Measurements from ENCODE around the gene PRDM11. TPM values are rescaled to one million over a fixed set of nuclear protein-coding genes. Genes with fewer than 3 reads are reported as not detected.

The PRDM11 gene
- total RNA-seq, 1 donor from 2014 or later, result 24.0 TPM

DNA sequence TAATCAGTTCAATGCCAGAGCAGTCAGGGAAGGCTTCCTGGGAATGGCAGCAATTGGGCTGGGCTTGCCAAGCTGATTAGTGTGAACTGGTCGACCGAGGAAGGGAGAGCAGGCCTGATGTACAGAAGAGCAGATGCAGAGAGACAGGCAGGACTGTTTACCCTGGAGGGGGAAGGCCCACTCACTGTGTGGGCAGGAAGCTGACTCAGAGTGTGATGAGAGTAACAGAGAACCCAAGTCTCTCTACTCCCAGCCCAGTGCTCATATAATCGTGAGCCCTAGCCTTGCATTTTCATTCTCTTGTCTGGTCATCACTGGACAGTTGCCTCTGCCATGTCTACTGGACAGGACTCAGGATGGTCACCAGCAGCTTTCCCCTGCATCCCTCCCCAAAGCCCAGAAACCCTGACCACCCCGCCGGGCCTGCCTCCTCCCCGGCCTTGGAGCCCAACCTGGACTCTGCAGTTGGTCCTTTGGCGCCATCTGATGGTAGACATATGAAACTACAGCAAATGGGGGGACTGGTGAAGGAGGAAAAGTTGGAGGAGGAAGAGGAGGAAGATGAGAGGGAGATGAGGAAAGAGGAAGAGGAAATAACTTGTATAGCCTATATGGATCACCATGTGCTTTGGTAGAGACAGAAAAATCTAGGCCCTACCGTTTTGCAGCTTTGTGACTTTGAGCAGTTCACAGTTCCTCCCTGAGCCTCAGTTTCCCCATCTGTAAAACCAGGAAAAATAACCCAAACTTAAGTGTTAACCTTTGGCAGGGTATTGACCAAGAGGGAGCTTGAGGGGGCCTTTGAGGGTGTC, 43.4 kb upstream of the PRDM11 start:
- Mint-ChIP-seq H3K4me3 (no peak overlapping the region), H3K27ac (no peak overlapping the region)

DNA sequence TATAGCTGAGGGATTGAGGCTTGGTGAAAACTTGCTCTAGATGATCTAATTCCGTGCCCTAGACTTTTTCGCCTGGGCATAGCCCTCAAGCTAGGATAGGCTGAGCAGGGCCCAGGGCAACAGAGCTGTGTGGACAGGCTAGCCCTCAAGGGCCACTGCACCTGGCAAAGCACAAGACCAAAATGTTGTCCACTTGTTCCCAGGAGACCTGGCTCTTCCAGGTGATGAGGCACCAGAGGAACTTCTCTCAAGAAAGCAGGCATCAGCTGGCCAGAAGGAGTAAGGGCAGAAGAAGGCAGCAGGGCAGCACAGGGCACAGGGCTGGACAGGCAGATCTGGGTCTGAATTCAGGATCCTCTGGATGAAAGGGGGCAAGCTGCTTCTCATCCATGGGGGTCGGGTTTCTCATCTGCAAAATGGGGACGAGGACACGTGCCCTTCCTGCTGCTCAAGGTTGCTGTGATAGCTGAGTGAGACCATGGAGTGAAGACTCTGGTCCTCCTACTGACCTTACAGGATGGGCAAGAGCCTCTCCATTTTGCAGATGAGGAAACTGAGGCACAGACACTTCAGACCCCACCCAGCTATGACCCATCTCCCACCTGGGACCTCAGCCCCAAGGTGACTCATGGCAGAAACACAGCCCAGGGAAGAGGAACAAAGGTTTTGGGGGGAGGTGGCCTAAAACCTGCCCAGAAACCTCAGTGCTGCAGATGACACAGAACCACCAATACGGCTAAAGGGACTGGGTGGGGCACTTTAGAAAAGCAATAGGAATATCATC, 42.2 kb upstream of the PRDM11 start:
- Mint-ChIP-seq H3K36me3 (no peaks in the 10 kb centered on the region), H3K4me3 (no peak overlapping the region), H3K27me3 (peaks cover 30% of the 10 kb centered on the region), H3K9me3 (no peaks in the 10 kb centered on the region), H3K27ac (no peak overlapping the region), H3K4me1 (ENCODE audit: unreplicated experiment) (no peaks in the 10 kb centered on the region)
- peak; percentile 48 for DNase-seq (ENCODE audit: extremely low spot score, unreplicated experiment)
- TF ChIP-seq, protein P1, sequence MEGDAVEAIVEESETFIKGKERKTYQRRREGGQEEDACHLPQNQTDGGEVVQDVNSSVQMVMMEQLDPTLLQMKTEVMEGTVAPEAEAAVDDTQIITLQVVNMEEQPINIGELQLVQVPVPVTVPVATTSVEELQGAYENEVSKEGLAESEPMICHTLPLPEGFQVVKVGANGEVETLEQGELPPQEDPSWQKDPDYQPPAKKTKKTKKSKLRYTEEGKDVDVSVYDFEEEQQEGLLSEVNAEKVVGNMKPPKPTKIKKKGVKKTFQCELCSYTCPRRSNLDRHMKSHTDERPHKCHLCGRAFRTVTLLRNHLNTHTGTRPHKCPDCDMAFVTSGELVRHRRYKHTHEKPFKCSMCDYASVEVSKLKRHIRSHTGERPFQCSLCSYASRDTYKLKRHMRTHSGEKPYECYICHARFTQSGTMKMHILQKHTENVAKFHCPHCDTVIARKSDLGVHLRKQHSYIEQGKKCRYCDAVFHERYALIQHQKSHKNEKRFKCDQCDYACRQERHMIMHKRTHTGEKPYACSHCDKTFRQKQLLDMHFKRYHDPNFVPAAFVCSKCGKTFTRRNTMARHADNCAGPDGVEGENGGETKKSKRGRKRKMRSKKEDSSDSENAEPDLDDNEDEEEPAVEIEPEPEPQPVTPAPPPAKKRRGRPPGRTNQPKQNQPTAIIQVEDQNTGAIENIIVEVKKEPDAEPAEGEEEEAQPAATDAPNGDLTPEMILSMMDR (conservative IDR thresholded peaks at IDR 0.05), result no peak

More for the DNA sequence above, 43.4 kb upstream of the PRDM11 start:
- Mint-ChIP-seq H3K9me3 (no peaks in the 10 kb centered on the region), H3K4me1 (ENCODE audit: unreplicated experiment) (no peaks in the 10 kb centered on the region), H3K27me3 (peaks cover 37% of the 10 kb centered on the region), H3K36me3 (no peaks in the 10 kb centered on the region)
- DNase-seq (ENCODE audit: extremely low spot score, unreplicated experiment), result peak; percentile 72
- TF ChIP-seq, protein P1 (conservative IDR thresholded peaks at IDR 0.05), result peak; percentile 97

DNA sequence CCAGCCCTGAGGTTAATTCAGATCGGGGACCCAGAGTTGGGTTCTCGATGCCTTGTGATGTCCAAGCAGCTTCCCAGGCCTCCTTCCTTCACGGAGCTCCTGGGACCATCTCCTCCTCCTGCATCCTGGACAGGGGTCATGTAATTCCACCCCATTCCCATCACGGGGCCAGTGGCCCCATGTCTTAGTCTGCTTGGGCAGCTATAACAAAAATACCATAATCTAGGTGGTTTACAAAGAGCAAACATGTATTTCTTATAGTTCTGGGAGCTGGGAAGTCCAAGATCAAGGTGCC, 41.7 kb upstream of the PRDM11 start:
- no peak overlapping the region for H3K27ac Mint-ChIP-seq
- peak; percentile 44 for DNase-seq (ENCODE audit: extremely low spot score, unreplicated experiment)
- H3K9me3 Mint-ChIP-seq, result no peaks in the 10 kb centered on the region
- H3K36me3 Mint-ChIP-seq, result no peaks in the 10 kb centered on the region
- TF ChIP-seq, protein P1 (conservative IDR thresholded peaks at IDR 0.05), result no peak
- H3K27me3 Mint-ChIP-seq, result peaks cover 30% of the 10 kb centered on the region
- no peak overlapping the region for H3K4me3 Mint-ChIP-seq
- H3K4me1 Mint-ChIP-seq (ENCODE audit: unreplicated experiment), result no peaks in the 10 kb centered on the region

DNA sequence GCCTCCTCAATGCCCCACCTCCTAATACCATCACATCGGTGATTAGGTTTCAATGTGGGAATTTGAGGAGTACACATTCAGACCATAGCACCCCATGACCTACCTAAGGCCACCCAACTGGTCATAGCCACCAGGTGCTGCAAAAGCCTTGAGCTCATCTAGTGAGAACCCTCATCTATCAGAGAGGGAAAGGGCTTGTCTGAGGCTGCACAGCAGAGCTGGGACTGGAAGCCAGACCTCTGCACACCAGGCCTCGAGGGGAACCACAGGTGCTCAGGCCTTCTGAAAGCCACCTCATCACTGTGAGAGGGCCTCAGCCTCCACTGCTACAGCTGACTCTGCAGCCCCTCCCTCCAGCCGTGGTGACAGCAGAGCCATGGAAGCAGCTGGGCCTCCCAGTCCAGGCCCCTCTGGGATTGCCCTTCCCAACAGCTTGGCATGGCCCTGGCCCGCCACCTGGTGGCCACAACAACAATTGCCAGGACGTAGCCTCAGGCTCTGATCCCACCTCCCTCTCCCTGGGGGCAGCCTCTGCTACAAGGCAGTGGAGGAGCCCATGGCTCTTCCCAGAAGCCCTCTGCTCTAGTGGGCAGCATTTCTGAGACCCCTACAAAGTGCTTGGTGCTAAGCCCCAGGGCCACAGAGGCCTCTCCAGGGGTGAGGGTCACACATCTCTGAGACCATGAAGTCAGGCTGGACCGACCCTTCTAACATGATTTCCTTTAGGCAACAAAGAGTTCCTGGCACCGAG, 41.0 kb upstream of the PRDM11 start:
- no peak overlapping the region for H3K27ac Mint-ChIP-seq
- TF ChIP-seq, protein P1 (conservative IDR thresholded peaks at IDR 0.05), result peak; percentile 96
- H3K9me3 Mint-ChIP-seq, result no peaks in the 10 kb centered on the region
- peaks cover 26% of the 10 kb centered on the region for H3K27me3 Mint-ChIP-seq
- H3K36me3 Mint-ChIP-seq, result no peaks in the 10 kb centered on the region
- DNase-seq (ENCODE audit: extremely low spot score, unreplicated experiment), result peak; percentile 87
- no peaks in the 10 kb centered on the region for H3K4me1 Mint-ChIP-seq (ENCODE audit: unreplicated experiment)
- H3K4me3 Mint-ChIP-seq, result no peak overlapping the region

DNA sequence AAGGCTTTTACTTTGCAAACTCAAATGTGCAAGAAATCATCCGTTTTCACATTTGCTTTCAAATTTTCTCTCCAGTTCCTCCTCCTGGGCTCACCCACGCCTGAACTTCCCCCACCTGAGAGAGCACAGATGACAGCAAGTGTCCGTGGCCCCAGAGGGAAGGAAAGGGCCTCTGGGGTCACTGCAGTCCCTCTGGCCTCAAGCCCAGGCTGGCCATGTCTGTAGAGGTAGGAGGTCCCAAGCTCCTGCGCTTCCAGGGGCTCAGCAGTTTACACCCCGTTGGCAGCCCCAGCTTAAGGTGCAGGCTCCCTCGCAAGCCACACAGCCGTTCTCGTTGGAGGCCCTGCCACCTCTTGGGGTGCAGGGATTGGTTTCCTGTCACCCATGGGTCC, 40.5 kb upstream of the PRDM11 start:
- Mint-ChIP-seq H3K4me3 (no peak overlapping the region), H3K9me3 (no peaks in the 10 kb centered on the region), H3K27me3 (peaks cover 25% of the 10 kb centered on the region), H3K36me3 (no peaks in the 10 kb centered on the region), H3K27ac (no peak overlapping the region), H3K4me1 (ENCODE audit: unreplicated experiment) (no peaks in the 10 kb centered on the region)
- TF ChIP-seq, protein P1 (conservative IDR thresholded peaks at IDR 0.05), result no peak
- peak; percentile 52 for DNase-seq (ENCODE audit: extremely low spot score, unreplicated experiment)

All from type B pancreatic cell (in vitro differentiated cells).